ENCODE data around the gene POLE. TPM values are rescaled to one million over a fixed set of nuclear protein-coding genes. Genes with fewer than 3 reads are reported as not detected.

POLE gene
- total RNA-seq, 4 donors from 2014 or later = 17.8 to 42.4 (median 27.0) TPM

DNA sequence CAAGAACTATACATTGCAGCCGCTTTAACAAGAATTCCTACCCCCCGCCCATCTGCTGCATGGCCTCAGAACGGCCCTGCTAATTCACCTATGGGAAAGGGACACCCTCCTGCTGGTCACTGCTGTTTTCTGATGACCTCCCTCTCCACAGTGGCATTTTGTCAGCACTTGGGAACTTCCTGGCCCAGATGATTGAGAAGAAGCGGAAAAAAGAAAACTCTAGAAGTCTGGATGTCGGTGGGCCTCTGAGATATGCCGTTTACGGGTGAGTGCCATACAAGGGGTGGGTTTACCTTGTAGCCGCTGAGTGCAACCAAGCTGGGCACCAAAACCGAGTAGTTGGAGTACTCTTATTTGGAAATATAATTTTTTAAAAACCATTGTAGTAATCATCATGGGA is 3.0 kb upstream of the POLE start:
- H3K4me1 ChIP-seq = peaks cover 0 to 23% (median 8%) of the 10 kb centered on the region in 3 donors

GRCh38 chr12:132689227-132689626 is 2.1 kb upstream of the POLE start:
- WGBS, 2 donors = 80 to 88% methylated on average over 18 of the region's 18 CpGs

More for the DNA sequence above, 3.0 kb upstream of the POLE start:
- 91 to 96% methylated on average over 9 of the region's 9 CpGs for WGBS, 2 donors
- H3K9me3 ChIP-seq = no peaks in the 10 kb centered on the region
- no peaks in the 10 kb centered on the region for H3K27me3 ChIP-seq
- DNase-seq = no peak
- TF ChIP-seq CTCF (IDR thresholded peaks at IDR 0.05) (no peak), POLR2A (IDR thresholded peaks at IDR 0.05) (no peak)
- peaks cover 0 to 8% (median 0%) of the 10 kb centered on the region in 3 donors for H3K36me3 ChIP-seq
- H3K4me3 ChIP-seq = no peak overlapping the region
- no peak overlapping the region for H3K27ac ChIP-seq
- intact Hi-C loops (cut with DNase I) = no loop called here

DNA sequence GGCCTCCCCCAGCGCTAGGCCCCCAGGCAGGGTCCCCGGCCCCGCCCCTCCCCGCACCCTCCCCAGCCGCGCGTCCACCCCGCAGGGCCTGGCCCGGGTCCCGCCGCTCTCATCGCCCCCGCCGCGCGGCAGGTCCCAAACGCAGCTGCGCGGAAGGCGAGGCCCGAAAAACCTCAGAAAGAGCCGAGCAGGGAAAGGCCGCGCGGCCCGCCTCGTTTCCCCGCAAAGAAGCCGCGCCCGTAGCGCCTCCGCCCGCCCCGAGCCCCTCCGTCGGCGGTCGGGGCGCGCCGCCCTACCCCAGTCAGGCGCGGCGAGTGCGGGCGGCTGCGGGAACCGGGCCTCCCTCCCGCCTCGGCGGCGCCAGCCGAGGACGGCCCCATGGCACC is 324 bp downstream of the POLE start:
- Histone ChIP-seq H3K27me3 (no peaks in the 10 kb centered on the region), H3K36me3 (peaks cover 0 to 8% (median 0%) of the 10 kb centered on the region in 3 donors), H3K4me3 (peak overlapping the region; percentile 73 to 99 (median 90)), H3K9me3 (no peaks in the 10 kb centered on the region), H3K27ac (peak overlapping the region; percentile 62 to 92 (median 80)), H3K4me1 (peaks cover 0 to 24% (median 8%) of the 10 kb centered on the region in 3 donors)
- DNase-seq = no peak
- TF ChIP-seq POLR2A (IDR thresholded peaks at IDR 0.05) = no peak
- 0% methylated on average over 2 of the region's 55 CpGs; no CpG with 5 or more reads in 1 of the 2 donors for WGBS, 2 donors
- intact Hi-C loops (cut with DNase I) = no loop called here

More at GRCh38 chr12:132689227-132689626, 2.1 kb upstream of the POLE start:
- Histone ChIP-seq H3K27ac (no peak overlapping the region), H3K27me3 (no peaks in the 10 kb centered on the region), H3K36me3 (peaks cover 0 to 8% (median 0%) of the 10 kb centered on the region in 3 donors), H3K4me3 (peak overlapping the region in 1 of 4 donors; percentile 12), H3K4me1 (peaks cover 0 to 24% (median 8%) of the 10 kb centered on the region in 3 donors), H3K9me3 (no peaks in the 10 kb centered on the region)
- no peak for DNase-seq
- TF ChIP-seq POLR2A (IDR thresholded peaks at IDR 0.05) (no peak), CTCF (IDR thresholded peaks at IDR 0.05) (no peak)
- intact Hi-C loops (cut with DNase I) = no loop called here

GRCh38 chr12:132685400-132685799 is 1.7 kb downstream of the POLE start:
- Histone ChIP-seq H3K9me3 (no peaks in the 10 kb centered on the region), H3K4me1 (peaks cover 0 to 24% (median 8%) of the 10 kb centered on the region in 3 donors), H3K36me3 (peaks cover 0 to 7% (median 0%) of the 10 kb centered on the region in 3 donors), H3K27me3 (no peaks in the 10 kb centered on the region), H3K27ac (no peak overlapping the region), H3K4me3 (no peak overlapping the region)
- DNase-seq = no peak
- intact Hi-C loops (cut with DNase I) = no loop called here
- no peak for TF ChIP-seq CTCF (IDR thresholded peaks at IDR 0.05)
- TF ChIP-seq POLR2A (IDR thresholded peaks at IDR 0.05) = no peak
- WGBS, 2 donors = 81 to 93% methylated on average over 3 of the region's 5 CpGs

DNA sequence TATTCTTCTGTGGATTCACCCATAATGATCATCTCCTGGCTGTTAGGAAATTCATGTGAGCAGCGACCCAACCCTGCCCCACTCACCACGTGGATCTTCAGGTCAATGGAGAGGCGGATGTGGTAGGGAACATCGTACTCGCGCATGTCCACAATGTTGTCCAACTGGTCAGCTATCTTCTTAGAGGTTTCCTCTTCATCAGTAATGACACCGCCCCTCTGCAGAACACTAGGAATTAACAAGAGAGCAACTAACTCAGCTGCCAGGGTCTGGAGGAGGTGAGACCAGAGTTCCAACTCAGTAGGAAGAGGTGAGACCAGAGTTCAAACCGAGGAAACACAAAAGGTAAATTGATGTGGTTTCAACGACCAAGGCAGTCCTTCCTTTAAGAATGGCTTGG is 9.7 kb downstream of the POLE start:
- no peaks in the 10 kb centered on the region for H3K27me3 ChIP-seq
- 91 to 94% methylated on average over 7 to 8 of the region's 9 CpGs for WGBS, 2 donors
- H3K4me3 ChIP-seq = no peak overlapping the region
- peaks cover 9 to 85% (median 21%) of the 10 kb centered on the region in 3 donors for H3K36me3 ChIP-seq
- H3K4me1 ChIP-seq = peaks cover 0 to 13% (median 0%) of the 10 kb centered on the region in 3 donors
- intact Hi-C loops (cut with DNase I) = no loop called here
- H3K9me3 ChIP-seq = no peaks in the 10 kb centered on the region
- TF ChIP-seq POLR2A (IDR thresholded peaks at IDR 0.05) (no peak), CTCF (IDR thresholded peaks at IDR 0.05) (no peak)
- DNase-seq = no peak
- no peak overlapping the region for H3K27ac ChIP-seq

All from esophagus squamous epithelium (tissue), 5 donors.